Liver (tissue), 9 donors: Measurements from ENCODE around the gene NEK11. TPM values are rescaled to one million over a fixed set of nuclear protein-coding genes. Genes with fewer than 3 reads are reported as not detected.

Experiments
- DNase-seq: peaks from one replicate; pipeline ENCODE4 v3.0.0-alpha.2; 2017; ENCODE audit warnings: low spot score
- H3K27ac ChIP-seq, 2 donors: one replicate each; pipeline ENCODE4 v1.7.0; 2013; ENCODE audit warnings: inconsistent platforms in 2 of 2, low read length in 2 of 2, control low read depth in 1 of 2, low read depth in 1 of 2, mild to moderate bottlenecking in 1 of 2
- H3K27me3 ChIP-seq, 4 donors: one replicate each; pipeline versions ENCODE4 v1.6.1 to v1.7.0; 2013; ENCODE audit warnings: low read length in 3 of 4, inconsistent platforms in 1 of 4, mild to moderate bottlenecking in 1 of 4, moderate library complexity in 1 of 4; ENCODE audit not compliant: control insufficient read depth in 4 of 4, insufficient read depth in 4 of 4
- H3K36me3 ChIP-seq, 4 donors: one replicate each; pipeline versions ENCODE4 v1.6.1 to v1.7.0; 2013; ENCODE audit warnings: low read length in 3 of 4, mild to moderate bottlenecking in 3 of 4, low read depth in 1 of 4, moderate library complexity in 1 of 4; ENCODE audit not compliant: control insufficient read depth in 4 of 4, insufficient read depth in 3 of 4
- H3K4me1 ChIP-seq, 4 donors: one replicate each; pipeline versions ENCODE4 v1.6.1 to v1.7.0; 2013; ENCODE audit warnings: low read length in 3 of 4, mild to moderate bottlenecking in 3 of 4, moderate library complexity in 1 of 4; ENCODE audit not compliant: control insufficient read depth in 4 of 4, insufficient read depth in 4 of 4
- H3K4me3 ChIP-seq, 3 donors: one replicate each; pipeline versions ENCODE4 v1.6.1 to v1.7.0; 2013; ENCODE audit warnings: low read length in 3 of 3, control low read depth in 1 of 3, low read depth in 1 of 3, mild to moderate bottlenecking in 1 of 3
- H3K9ac ChIP-seq, 2 donors: one replicate each; pipeline ENCODE4 v1.7.0; 2013; ENCODE audit warnings: low read length in 2 of 2, mild to moderate bottlenecking in 2 of 2, moderate library complexity in 2 of 2, control low read depth in 1 of 2, low read depth in 1 of 2
- H3K9me3 ChIP-seq, 4 donors: one replicate each; pipeline versions ENCODE4 v1.6.1 to v1.7.0; 2013; ENCODE audit warnings: low read length in 3 of 4; ENCODE audit not compliant: control insufficient read depth in 4 of 4
- ATF3 ChIP-seq: IDR thresholded peaks from 2 replicates; pipeline ENCODE4 v1.6.1; 2016; ENCODE audit warnings: antibody characterized with exemption
- EGR1 ChIP-seq, 2 donors: IDR thresholded peaks; 2 replicates each; pipeline ENCODE4 v1.6.1; 2016 to 2018; ENCODE audit warnings: antibody characterized with exemption in 2 of 2, low read depth in 2 of 2
- FOXA1 ChIP-seq: IDR thresholded peaks from 2 replicates; pipeline ENCODE4 v1.6.1; 2016; ENCODE audit warnings: antibody characterized with exemption
- FOXA2 ChIP-seq: IDR thresholded peaks from 2 replicates; pipeline ENCODE4 v1.6.1; 2016; ENCODE audit warnings: antibody characterized with exemption
- GABPA ChIP-seq, 2 donors: IDR thresholded peaks in 1 of 2; conservative IDR thresholded peaks in 1 of 2; 2 replicates each; pipeline ENCODE4 v1.6.1; 2016; ENCODE audit warnings: antibody characterized with exemption in 2 of 2, mild to moderate bottlenecking in 1 of 2, moderate library complexity in 1 of 2
- HNF4A ChIP-seq, 2 donors: conservative IDR thresholded peaks; 2 replicates each; pipeline ENCODE4 v1.6.1; 2016; ENCODE audit warnings: antibody characterized with exemption in 2 of 2, mild to moderate bottlenecking in 2 of 2
- HNF4G ChIP-seq: IDR thresholded peaks from 2 replicates; pipeline ENCODE4 v1.6.1; 2016; ENCODE audit warnings: antibody characterized with exemption
- JUND ChIP-seq, 2 donors: IDR thresholded peaks; 2 replicates each; pipeline ENCODE4 v1.6.1; 2016; ENCODE audit warnings: antibody characterized with exemption in 2 of 2
- NR2F2 ChIP-seq: IDR thresholded peaks from 2 replicates; pipeline ENCODE4 v1.6.1; 2016; ENCODE audit warnings: antibody characterized with exemption
- RAD21 ChIP-seq, 2 donors: IDR thresholded peaks; 2 replicates each; pipeline ENCODE4 v1.6.1; 2016; ENCODE audit warnings: antibody characterized with exemption in 2 of 2, mild to moderate bottlenecking in 2 of 2
- REST ChIP-seq: IDR thresholded peaks from 2 replicates; pipeline ENCODE4 v1.6.1; 2016; ENCODE audit warnings: antibody characterized with exemption, mild to moderate bottlenecking
- RXRA ChIP-seq, 2 donors: IDR thresholded peaks; 2 replicates each; pipeline ENCODE4 v1.6.1; 2017 to 2018; ENCODE audit warnings: antibody characterized with exemption in 2 of 2, mild to moderate bottlenecking in 1 of 2
- SP1 ChIP-seq: IDR thresholded peaks from 2 replicates; pipeline ENCODE4 v1.6.1; 2018; ENCODE audit warnings: antibody characterized with exemption, mild to moderate bottlenecking
- TAF1 ChIP-seq: conservative IDR thresholded peaks from 2 replicates; pipeline ENCODE4 v1.6.1; 2016; ENCODE audit warnings: antibody characterized with exemption, mild to moderate bottlenecking
- YY1 ChIP-seq: IDR thresholded peaks from 2 replicates; pipeline ENCODE4 v1.6.1; 2016; ENCODE audit warnings: antibody characterized with exemption, mild to moderate bottlenecking
- WGBS: extraction: QIAGEN DNeasy Blood & Tissue Kit; methylation state at CpG from one replicate; pipeline ENCODE4 v1.1.7; 2013; 5-methylcytosine and 5-hydroxymethylcytosine counted together
- polyA plus RNA-seq, 2 donors: library from polyadenylated mRNA; stranded (reverse) in 1 of 2; unstranded in 1 of 2; fragments of 200-250 nt in 1 of 2; fragments of >200 nt in 1 of 2; fragmentation: Nextera tagmentation in 1 of 2; extraction: Ambion mirVana in 1 of 2; gene quantifications; one replicate each; pipeline versions ENCODE4 v1.2.1 to v1.2.3, GENCODE V29; 2013 to 2015
- total RNA-seq, 2 donors: library from RNA; depleted of rRNA; stranded (reverse); fragments of >200 nt; gene quantifications; one replicate each; pipeline ENCODE4 v1.2.3, GENCODE V29; 2014
- TF ChIP-seq, protein P1 (sequence below): fragments of 150-350 bp; IDR thresholded peaks from 2 replicates; pipeline ENCODE4 v1.5.1; 2017; ENCODE audit warnings: improper control_type of control experiment, low read depth, low read length; ENCODE audit not compliant: missing input control
- TF ChIP-seq, protein P2 (sequence below): IDR thresholded peaks from 2 replicates; pipeline ENCODE4 v1.6.1; 2016; ENCODE audit warnings: antibody characterized with exemption
- TF ChIP-seq, protein P3 (sequence below): IDR thresholded peaks from 2 replicates; pipeline ENCODE4 v1.6.1; 2016; ENCODE audit warnings: antibody characterized with exemption
- donor health status: healthy.
- donor health status: healthy.
- donor health status: healthy.
- donor health status: healthy.
- donor health status: healthy.

The NEK11 gene
- total and polyA plus RNA-seq, 4 donors: 0.35 to 0.92 (median 0.69) TPM

DNA sequence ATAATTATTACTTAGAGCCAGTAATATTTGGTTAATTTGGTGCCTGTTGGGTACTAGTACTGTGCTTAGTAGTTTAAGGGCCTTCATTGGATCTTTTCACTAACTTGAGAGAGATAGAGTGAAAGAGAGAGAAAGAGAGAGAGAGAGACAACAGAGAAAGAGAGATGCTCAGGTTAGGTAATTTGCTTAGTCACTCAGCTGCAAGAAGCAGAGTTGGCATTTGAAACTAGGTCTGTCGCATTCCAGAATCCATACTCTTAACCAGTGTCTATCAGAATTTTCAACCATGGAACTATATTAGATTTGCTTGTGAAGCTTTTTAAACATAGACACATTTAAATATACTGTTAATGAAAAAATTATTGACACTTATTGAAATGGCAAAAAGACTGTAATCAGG lies 323.8 kb downstream of the NEK11 start:
- no peaks in the 10 kb centered on the region for H3K9me3 ChIP-seq
- H3K27ac ChIP-seq: no peak overlapping the region
- no peaks in the 10 kb centered on the region for H3K27me3 ChIP-seq
- WGBS: 96% methylated on average over 1 of the region's 1 CpG
- peaks cover 0 to 6% (median 1%) of the 10 kb centered on the region in 4 donors for H3K4me1 ChIP-seq
- TF ChIP-seq JUND (IDR thresholded peaks at IDR 0.05) (no peak), RAD21 (IDR thresholded peaks at IDR 0.05) (no peak), HNF4G (no peak), REST (no peak), ATF3 (no peak), GABPA (IDR thresholded peaks at IDR 0.05 in 1 of 2, conservative IDR thresholded peaks at IDR 0.05 in 1 of 2) (no peak), EGR1 (IDR thresholded peaks at IDR 0.05; ENCODE audit: low read depth in 2 of 2) (no peak), YY1 (no peak), TAF1 (no peak), FOXA1 (no peak), RXRA (IDR thresholded peaks at IDR 0.05) (no peak), HNF4A (conservative IDR thresholded peaks at IDR 0.05) (no peak), FOXA2 (no peak), NR2F2 (no peak), SP1 (no peak)
- TF ChIP-seq, protein P1, sequence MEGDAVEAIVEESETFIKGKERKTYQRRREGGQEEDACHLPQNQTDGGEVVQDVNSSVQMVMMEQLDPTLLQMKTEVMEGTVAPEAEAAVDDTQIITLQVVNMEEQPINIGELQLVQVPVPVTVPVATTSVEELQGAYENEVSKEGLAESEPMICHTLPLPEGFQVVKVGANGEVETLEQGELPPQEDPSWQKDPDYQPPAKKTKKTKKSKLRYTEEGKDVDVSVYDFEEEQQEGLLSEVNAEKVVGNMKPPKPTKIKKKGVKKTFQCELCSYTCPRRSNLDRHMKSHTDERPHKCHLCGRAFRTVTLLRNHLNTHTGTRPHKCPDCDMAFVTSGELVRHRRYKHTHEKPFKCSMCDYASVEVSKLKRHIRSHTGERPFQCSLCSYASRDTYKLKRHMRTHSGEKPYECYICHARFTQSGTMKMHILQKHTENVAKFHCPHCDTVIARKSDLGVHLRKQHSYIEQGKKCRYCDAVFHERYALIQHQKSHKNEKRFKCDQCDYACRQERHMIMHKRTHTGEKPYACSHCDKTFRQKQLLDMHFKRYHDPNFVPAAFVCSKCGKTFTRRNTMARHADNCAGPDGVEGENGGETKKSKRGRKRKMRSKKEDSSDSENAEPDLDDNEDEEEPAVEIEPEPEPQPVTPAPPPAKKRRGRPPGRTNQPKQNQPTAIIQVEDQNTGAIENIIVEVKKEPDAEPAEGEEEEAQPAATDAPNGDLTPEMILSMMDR: no peak
- TF ChIP-seq, protein P2, sequence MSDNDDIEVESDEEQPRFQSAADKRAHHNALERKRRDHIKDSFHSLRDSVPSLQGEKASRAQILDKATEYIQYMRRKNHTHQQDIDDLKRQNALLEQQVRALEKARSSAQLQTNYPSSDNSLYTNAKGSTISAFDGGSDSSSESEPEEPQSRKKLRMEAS: no peak
- TF ChIP-seq, protein P3, sequence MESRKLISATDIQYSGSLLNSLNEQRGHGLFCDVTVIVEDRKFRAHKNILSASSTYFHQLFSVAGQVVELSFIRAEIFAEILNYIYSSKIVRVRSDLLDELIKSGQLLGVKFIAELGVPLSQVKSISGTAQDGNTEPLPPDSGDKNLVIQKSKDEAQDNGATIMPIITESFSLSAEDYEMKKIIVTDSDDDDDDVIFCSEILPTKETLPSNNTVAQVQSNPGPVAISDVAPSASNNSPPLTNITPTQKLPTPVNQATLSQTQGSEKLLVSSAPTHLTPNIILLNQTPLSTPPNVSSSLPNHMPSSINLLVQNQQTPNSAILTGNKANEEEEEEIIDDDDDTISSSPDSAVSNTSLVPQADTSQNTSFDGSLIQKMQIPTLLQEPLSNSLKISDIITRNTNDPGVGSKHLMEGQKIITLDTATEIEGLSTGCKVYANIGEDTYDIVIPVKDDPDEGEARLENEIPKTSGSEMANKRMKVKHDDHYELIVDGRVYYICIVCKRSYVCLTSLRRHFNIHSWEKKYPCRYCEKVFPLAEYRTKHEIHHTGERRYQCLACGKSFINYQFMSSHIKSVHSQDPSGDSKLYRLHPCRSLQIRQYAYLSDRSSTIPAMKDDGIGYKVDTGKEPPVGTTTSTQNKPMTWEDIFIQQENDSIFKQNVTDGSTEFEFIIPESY: no peak
- no peak overlapping the region for H3K9ac ChIP-seq
- DNase-seq: no peak
- H3K4me3 ChIP-seq: no peak overlapping the region
- no peaks in the 10 kb centered on the region for H3K36me3 ChIP-seq
